ENCODE measurements around the gene ERAP2. TPM values are rescaled to one million over a fixed set of nuclear protein-coding genes. Genes with fewer than 3 reads are reported as not detected.

The ERAP2 gene
- total RNA-seq, 1 donor from 2014 or later, result 16.5 TPM

GRCh38 chr5:96885518-96886338, 9.4 kb downstream of the ERAP2 start:
- DNase-seq (ENCODE audit: extremely low spot score in 2 of 2), result no peak
- intact Hi-C loops (cut with DNase I), result no loop called here

GRCh38 chr5:96893342-96893741, 17.0 kb downstream of the ERAP2 start:
- TF ChIP-seq POLR2A (IDR thresholded peaks at IDR 0.05), result no peak
- no peak for TF ChIP-seq CTCF (IDR thresholded peaks at IDR 0.05)
- TF ChIP-seq POLR2AphosphoS5 (IDR thresholded peaks at IDR 0.05; ENCODE audit: insufficient read depth in 1 of 2, low read depth in 1 of 2), result no peak
- H3K36me3 ChIP-seq, result peaks cover 0 to 7% of the 10 kb centered on the region in 2 donors
- intact Hi-C loops (cut with DNase I), result no loop called here
- no peaks in the 10 kb centered on the region for H3K4me1 ChIP-seq
- H3K27ac ChIP-seq, result no peak overlapping the region
- H3K9me3 ChIP-seq, result no peaks in the 10 kb centered on the region
- H3K4me3 ChIP-seq, result no peak overlapping the region
- no peaks in the 10 kb centered on the region for H3K27me3 ChIP-seq
- DNase-seq (ENCODE audit: extremely low spot score in 2 of 2), result no peak

More at GRCh38 chr5:96885518-96886338, 9.4 kb downstream of the ERAP2 start:
- H3K9me3 ChIP-seq, result no peaks in the 10 kb centered on the region
- H3K27ac ChIP-seq, result no peak overlapping the region
- peaks cover 0 to 18% of the 10 kb centered on the region in 2 donors for H3K36me3 ChIP-seq
- H3K4me1 ChIP-seq, result peaks cover 16% of the 10 kb centered on the region
- TF ChIP-seq CTCF (IDR thresholded peaks at IDR 0.05) (no peak), POLR2A (IDR thresholded peaks at IDR 0.05) (no peak), POLR2AphosphoS5 (IDR thresholded peaks at IDR 0.05; ENCODE audit: insufficient read depth in 1 of 2, low read depth in 1 of 2) (no peak)
- no peak overlapping the region for H3K4me3 ChIP-seq
- H3K27me3 ChIP-seq, result no peaks in the 10 kb centered on the region

- no peak for DNase-seq (ENCODE audit: extremely low spot score in 2 of 2)
- Histone ChIP-seq H3K27me3 (no peaks in the 10 kb centered on the region), H3K27ac (no peak overlapping the region), H3K9me3 (no peaks in the 10 kb centered on the region), H3K4me1 (no peaks in the 10 kb centered on the region), H3K36me3 (peaks cover 0 to 6% of the 10 kb centered on the region in 2 donors), H3K4me3 (no peak overlapping the region)
- TF ChIP-seq POLR2A (IDR thresholded peaks at IDR 0.05), result no peak
- TF ChIP-seq POLR2AphosphoS5 (IDR thresholded peaks at IDR 0.05; ENCODE audit: insufficient read depth in 1 of 2, low read depth in 1 of 2), result no peak
- no peak for TF ChIP-seq CTCF (IDR thresholded peaks at IDR 0.05)
- intact Hi-C loops (cut with DNase I), result no loop called here
Measured at GRCh38 chr5:96896276-96896675, 20.0 kb downstream of the ERAP2 start.

- Histone ChIP-seq H3K27ac (no peak overlapping the region), H3K27me3 (no peaks in the 10 kb centered on the region), H3K36me3 (peaks cover 0 to 6% of the 10 kb centered on the region in 2 donors), H3K4me1 (no peaks in the 10 kb centered on the region), H3K4me3 (no peak overlapping the region), H3K9me3 (no peaks in the 10 kb centered on the region)
- intact Hi-C loops (cut with DNase I), result no loop called here
- TF ChIP-seq POLR2A (IDR thresholded peaks at IDR 0.05) (no peak), POLR2AphosphoS5 (IDR thresholded peaks at IDR 0.05; ENCODE audit: insufficient read depth in 1 of 2, low read depth in 1 of 2) (no peak), CTCF (IDR thresholded peaks at IDR 0.05) (no peak)
- no peak for DNase-seq (ENCODE audit: extremely low spot score in 2 of 2)
Measured at GRCh38 chr5:96896806-96897205, 20.5 kb downstream of the ERAP2 start.

- H3K36me3 ChIP-seq, result peaks cover 0 to 25% of the 10 kb centered on the region in 2 donors
- TF ChIP-seq POLR2A (IDR thresholded peaks at IDR 0.05), result no peak
- TF ChIP-seq POLR2AphosphoS5 (IDR thresholded peaks at IDR 0.05; ENCODE audit: insufficient read depth in 1 of 2, low read depth in 1 of 2), result no peak
- no peak for TF ChIP-seq CTCF (IDR thresholded peaks at IDR 0.05)
- DNase-seq (ENCODE audit: extremely low spot score in 2 of 2), result no peak
- H3K9me3 ChIP-seq, result no peaks in the 10 kb centered on the region
- intact Hi-C loops (cut with DNase I), result no loop called here
- H3K4me1 ChIP-seq, result no peaks in the 10 kb centered on the region
- H3K4me3 ChIP-seq, result no peak overlapping the region
- no peak overlapping the region for H3K27ac ChIP-seq
- H3K27me3 ChIP-seq, result no peaks in the 10 kb centered on the region
Measured at GRCh38 chr5:96901384-96901783, 25.1 kb downstream of the ERAP2 start.
